ENCODE measurements around the gene SKIL.

Gene SKIL

GRCh38 chr3:170420307-170420821 lies 62.8 kb downstream of the SKIL start:
- DNase-seq (ENCODE audit: low read depth): peak; percentile 71
- peak overlapping the region; percentile 58 for H3K4me3 ChIP-seq (replicated peaks; ENCODE audit: low read depth, low read length)
- TF ChIP-seq, protein P1, sequence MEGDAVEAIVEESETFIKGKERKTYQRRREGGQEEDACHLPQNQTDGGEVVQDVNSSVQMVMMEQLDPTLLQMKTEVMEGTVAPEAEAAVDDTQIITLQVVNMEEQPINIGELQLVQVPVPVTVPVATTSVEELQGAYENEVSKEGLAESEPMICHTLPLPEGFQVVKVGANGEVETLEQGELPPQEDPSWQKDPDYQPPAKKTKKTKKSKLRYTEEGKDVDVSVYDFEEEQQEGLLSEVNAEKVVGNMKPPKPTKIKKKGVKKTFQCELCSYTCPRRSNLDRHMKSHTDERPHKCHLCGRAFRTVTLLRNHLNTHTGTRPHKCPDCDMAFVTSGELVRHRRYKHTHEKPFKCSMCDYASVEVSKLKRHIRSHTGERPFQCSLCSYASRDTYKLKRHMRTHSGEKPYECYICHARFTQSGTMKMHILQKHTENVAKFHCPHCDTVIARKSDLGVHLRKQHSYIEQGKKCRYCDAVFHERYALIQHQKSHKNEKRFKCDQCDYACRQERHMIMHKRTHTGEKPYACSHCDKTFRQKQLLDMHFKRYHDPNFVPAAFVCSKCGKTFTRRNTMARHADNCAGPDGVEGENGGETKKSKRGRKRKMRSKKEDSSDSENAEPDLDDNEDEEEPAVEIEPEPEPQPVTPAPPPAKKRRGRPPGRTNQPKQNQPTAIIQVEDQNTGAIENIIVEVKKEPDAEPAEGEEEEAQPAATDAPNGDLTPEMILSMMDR (IDR thresholded peaks at IDR 0.05; ENCODE audit: low read length, missing control alignments): no peak

DNA sequence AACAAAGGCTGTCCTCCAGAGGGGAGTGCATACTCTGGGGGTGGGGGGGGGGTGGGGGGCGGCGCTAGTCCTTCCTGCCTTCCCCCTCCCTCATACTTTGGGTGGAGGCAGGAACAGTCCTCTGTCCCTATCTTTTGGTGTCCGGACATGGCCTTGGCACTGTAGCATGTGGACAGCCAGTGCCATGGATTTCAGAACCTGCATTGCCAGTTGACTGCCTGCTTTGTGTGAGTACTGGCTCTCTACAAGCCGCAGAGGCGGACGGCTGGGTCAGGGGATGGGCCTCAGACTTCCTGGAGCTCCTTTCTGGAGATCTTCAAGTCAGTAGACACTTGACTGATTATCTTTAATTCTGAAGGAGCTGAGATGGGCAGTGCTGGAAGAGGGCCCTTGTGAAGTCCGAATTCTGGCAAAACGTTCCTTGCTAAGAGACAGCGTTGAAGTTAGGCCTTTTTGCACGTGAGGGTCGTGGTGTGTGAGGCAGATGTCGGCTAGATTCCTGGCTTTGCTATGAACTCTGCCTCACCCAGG lies 63.7 kb downstream of the SKIL start:
- DNase-seq (ENCODE audit: low read depth): peak; percentile 33
- TF ChIP-seq, protein P1 (IDR thresholded peaks at IDR 0.05; ENCODE audit: low read length, missing control alignments): no peak
- peak overlapping the region; percentile 58 for H3K4me3 ChIP-seq (replicated peaks; ENCODE audit: low read depth, low read length)

DNA sequence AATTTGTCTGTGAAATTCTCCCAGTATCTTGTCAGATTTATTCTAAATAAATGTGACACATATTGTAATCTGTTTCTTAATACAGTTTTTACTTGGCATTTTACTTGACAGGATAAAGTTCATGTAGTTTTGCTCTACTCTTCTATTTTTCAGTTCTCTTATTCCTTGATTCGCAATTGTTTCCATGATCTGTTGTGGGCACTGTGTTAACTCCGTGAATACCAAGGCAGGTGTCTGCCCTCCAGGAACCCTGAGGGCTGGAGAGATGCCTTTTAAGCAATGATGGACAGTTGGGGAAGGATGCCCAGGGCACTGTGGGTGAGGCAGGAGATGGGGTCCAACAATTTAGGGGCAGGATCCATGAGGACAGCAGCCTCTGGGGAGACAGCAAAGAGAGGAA lies 64.2 kb downstream of the SKIL start:
- TF ChIP-seq, protein P1 (IDR thresholded peaks at IDR 0.05; ENCODE audit: low read length, missing control alignments): no peak
- no peak for DNase-seq (ENCODE audit: low read depth)
- peak overlapping the region; percentile 58 for H3K4me3 ChIP-seq (replicated peaks; ENCODE audit: low read depth, low read length)

- no peak overlapping the region for H3K4me3 ChIP-seq (replicated peaks; ENCODE audit: low read depth, low read length)
- no peak for DNase-seq (ENCODE audit: low read depth)
- TF ChIP-seq, protein P1 (IDR thresholded peaks at IDR 0.05; ENCODE audit: low read length, missing control alignments): no peak
Observed at GRCh38 chr3:170423001-170423615, 65.6 kb downstream of the SKIL start.

DNA sequence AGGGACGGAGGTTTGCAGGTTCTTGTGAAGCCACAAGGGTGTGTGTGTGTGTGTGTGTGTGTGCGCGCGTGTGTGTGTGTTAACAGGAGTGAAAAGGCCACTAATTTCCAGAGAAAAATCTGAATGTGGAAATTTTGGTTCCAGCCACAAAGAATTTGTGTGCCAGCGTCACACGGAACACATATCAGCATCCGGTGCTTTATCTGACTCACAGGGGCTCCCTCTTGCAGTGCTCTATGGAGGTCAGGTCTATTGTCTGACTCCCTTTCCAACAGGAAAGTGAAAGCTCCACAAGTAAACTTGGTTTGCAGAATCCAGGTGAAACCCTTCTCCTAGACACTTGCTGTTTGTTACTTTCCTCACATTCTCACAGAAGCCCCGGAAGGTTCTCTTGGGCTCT lies 67.4 kb downstream of the SKIL start:
- peak; percentile 64 for DNase-seq (ENCODE audit: low read depth)
- no peak overlapping the region for H3K4me3 ChIP-seq (replicated peaks; ENCODE audit: low read depth, low read length)
- TF ChIP-seq, protein P1 (IDR thresholded peaks at IDR 0.05; ENCODE audit: low read length, missing control alignments): no peak

- TF ChIP-seq, protein P1 (IDR thresholded peaks at IDR 0.05; ENCODE audit: low read length, missing control alignments): no peak
- no peak for DNase-seq (ENCODE audit: low read depth)
- no peak overlapping the region for H3K4me3 ChIP-seq (replicated peaks; ENCODE audit: low read depth, low read length)
Observed at GRCh38 chr3:170425491-170426239, 68.2 kb downstream of the SKIL start.
